Brain microvascular endothelial cell (primary cell): ENCODE data around the gene PCBP3.
"Not testable (repeated sequence)": the region's sequence is repeated elsewhere in the genome, so short reads cannot be mapped to it uniquely, and the experiment has no call there.

ENCODE experiments used
- DNase-seq: peaks from one replicate; pipeline ENCODE4 v3.0.0-alpha.2; 2020
- H3K27ac ChIP-seq: fragments of 250-450 bp; sonication (Bioruptor Pico); 2 replicates; pipeline ENCODE4 v1.5.1; 2020; ENCODE audit warnings: mild to moderate bottlenecking, moderate library complexity
- H3K27me3 ChIP-seq: fragments of 250-450 bp; sonication (Bioruptor Pico); replicated peaks from 2 replicates; pipeline ENCODE4 v1.5.1; 2020; ENCODE audit warnings: mild to moderate bottlenecking
- H3K36me3 ChIP-seq: fragments of 250-450 bp; sonication (Bioruptor Pico); replicated peaks from 2 replicates; pipeline ENCODE4 v1.5.1; 2020; ENCODE audit warnings: mild to moderate bottlenecking
- H3K4me3 ChIP-seq: 2 replicates; pipeline ENCODE4 v1.5.1; 2011; ENCODE audit warnings: low read depth, mild to moderate bottlenecking, control low read depth, low read length, moderate library complexity
- CTCF ChIP-seq: IDR thresholded peaks from 2 replicates; pipeline ENCODE4 v1.5.1; 2011; ENCODE audit warnings: low read depth, mild to moderate bottlenecking, moderate library complexity, low read length, control low read depth, inconsistent platforms; ENCODE audit errors: missing control alignments
- in situ Hi-C: cut with HindIII; loops from 2 replicates; pipeline ENCODE4 v1.10.0; 2017; ENCODE audit warnings: low sequenced_read_pairs, low pct_ligation_motif_present

The PCBP3 gene

GRCh38 chr21:45948576-45949141, 305.1 kb downstream of the PCBP3 start:
- Histone ChIP-seq H3K27me3 (no peaks in the 10 kb centered on the region), H3K36me3 (no peaks in the 10 kb centered on the region), H3K27ac (no peak overlapping the region), H3K4me3 (no peak overlapping the region)
- DNase-seq, result no peak
- in situ Hi-C loops, result no loop called here
- TF ChIP-seq CTCF, result no peak

GRCh38 chr21:45949928-45950739, 306.6 kb downstream of the PCBP3 start:
- H3K4me3 ChIP-seq, result no peak overlapping the region

GRCh38 chr21:45950740-45951515, 307.4 kb downstream of the PCBP3 start:
- in situ Hi-C loops, result no loop called here
- no peak overlapping the region for H3K4me3 ChIP-seq

More at GRCh38 chr21:45949928-45950739, 306.6 kb downstream of the PCBP3 start:
- DNase-seq, result no peak
- TF ChIP-seq CTCF, result no peak
- Histone ChIP-seq H3K36me3 (no peaks in the 10 kb centered on the region), H3K27ac (no peak overlapping the region), H3K27me3 (no peaks in the 10 kb centered on the region)
- in situ Hi-C loops, result no loop called here

GRCh38 chr21:45951676-45952075, 308.2 kb downstream of the PCBP3 start:
- DNase-seq, result no peak
- Histone ChIP-seq H3K27me3 (no peaks in the 10 kb centered on the region), H3K4me3 (no peak overlapping the region), H3K36me3 (no peaks in the 10 kb centered on the region), H3K27ac (no peak overlapping the region)
- in situ Hi-C loops, result no loop called here
- TF ChIP-seq CTCF, result no peak

More at GRCh38 chr21:45950740-45951515, 307.4 kb downstream of the PCBP3 start:
- no peak overlapping the region for H3K27ac ChIP-seq
- H3K27me3 ChIP-seq, result no peaks in the 10 kb centered on the region
- DNase-seq, result peak; percentile 23
- peak; percentile 4 for TF ChIP-seq CTCF
- H3K36me3 ChIP-seq, result no peaks in the 10 kb centered on the region

GRCh38 chr21:45952527-45952926, 309.0 kb downstream of the PCBP3 start:
- H3K4me3 ChIP-seq, H3K27ac ChIP-seq, in situ Hi-C loops, H3K36me3 ChIP-seq, H3K27me3 ChIP-seq, DNase-seq: not testable (repeated sequence)

- no peak overlapping the region for H3K27ac ChIP-seq
- TF ChIP-seq CTCF, result no peak
- no peaks in the 10 kb centered on the region for H3K27me3 ChIP-seq
- in situ Hi-C loops, result no loop called here
- no peak for DNase-seq
- no peaks in the 10 kb centered on the region for H3K36me3 ChIP-seq
- H3K4me3 ChIP-seq, result no peak overlapping the region
Measured at GRCh38 chr21:45952974-45953373, 309.4 kb downstream of the PCBP3 start.
